GM19099 (cell line): ENCODE data around the gene USP49.
A peak's percentile ranks its signal among the peaks of the same experiment; 100 is the strongest.

Source experiments
- POLR2A ChIP-seq: IDR thresholded peaks from 3 replicates; pipeline ENCODE4 v1.6.1; 2011; ENCODE audit warnings: low read depth; ENCODE audit not compliant: insufficient read length; ENCODE audit errors: extremely low read depth

USP49 gene

DNA sequence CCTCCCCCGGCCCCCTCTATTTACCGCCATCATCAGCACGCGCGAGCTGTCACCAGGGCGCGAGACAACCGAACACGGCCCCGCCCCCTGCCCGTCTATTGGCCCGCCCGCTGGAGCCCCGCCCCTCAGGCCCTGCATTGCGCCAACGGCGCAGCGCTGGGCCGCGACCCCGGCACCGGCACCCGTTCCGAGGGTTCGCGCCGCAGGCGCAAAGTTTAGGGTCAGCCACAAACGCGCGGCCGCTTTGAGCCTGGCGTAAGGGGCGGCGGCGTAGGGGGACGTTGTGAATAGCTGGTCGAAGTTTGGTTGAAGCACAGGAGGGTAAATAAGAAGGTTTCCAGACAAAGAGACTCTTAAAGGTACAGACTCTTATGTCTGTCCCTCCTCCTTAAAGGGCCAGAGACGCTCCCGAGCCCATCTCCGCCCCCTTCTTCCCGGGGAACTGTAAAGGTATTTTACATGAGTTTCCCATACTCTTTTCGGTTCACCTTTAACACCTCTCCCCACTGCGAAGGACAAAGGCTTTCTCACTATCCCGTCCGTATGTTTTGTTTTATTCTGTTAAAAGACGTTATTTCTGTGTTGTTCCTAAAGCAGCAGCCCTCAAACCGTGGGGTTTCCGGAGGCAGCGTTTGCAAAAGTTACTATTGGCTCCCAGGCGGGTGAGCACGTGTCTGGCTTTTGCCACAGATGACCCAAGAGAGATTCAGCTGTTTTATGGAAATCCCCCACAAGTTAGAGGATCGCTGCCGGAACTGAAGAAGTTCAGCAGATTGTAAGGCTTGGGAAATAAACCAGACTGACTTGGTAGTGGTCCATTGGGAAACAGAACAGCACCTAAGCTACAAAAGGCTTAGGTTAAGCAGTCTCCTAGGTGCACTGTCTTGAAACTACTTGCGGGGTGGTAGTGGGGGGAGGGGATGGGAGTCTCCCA is at the start of gene USP49:
Gene USP49 (minus strand): TSS at position 76 of the 934 bp plus-strand sequence. CDS start 88,392 bp downstream, outside the sequence.
- TF ChIP-seq POLR2A: peak; percentile 73

DNA sequence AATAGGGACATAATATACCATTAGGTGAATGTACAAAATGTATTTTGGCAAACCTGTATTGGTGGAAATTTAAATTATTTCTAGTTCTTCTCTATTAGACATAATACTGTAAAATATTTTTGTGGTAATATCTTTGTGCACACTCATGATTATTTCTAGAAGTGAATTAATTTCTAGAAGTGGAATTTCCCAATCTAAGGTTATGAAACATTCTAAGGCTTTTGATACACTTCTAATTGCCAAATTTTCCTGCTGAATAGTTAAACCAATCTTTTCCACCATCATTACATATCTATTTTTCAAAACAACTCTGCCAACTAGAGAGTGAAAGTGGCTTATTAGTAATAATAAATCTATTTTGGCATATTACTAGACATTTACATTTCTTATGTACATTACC is 48.3 kb upstream of the USP49 start:
- no peak for TF ChIP-seq POLR2A

DNA sequence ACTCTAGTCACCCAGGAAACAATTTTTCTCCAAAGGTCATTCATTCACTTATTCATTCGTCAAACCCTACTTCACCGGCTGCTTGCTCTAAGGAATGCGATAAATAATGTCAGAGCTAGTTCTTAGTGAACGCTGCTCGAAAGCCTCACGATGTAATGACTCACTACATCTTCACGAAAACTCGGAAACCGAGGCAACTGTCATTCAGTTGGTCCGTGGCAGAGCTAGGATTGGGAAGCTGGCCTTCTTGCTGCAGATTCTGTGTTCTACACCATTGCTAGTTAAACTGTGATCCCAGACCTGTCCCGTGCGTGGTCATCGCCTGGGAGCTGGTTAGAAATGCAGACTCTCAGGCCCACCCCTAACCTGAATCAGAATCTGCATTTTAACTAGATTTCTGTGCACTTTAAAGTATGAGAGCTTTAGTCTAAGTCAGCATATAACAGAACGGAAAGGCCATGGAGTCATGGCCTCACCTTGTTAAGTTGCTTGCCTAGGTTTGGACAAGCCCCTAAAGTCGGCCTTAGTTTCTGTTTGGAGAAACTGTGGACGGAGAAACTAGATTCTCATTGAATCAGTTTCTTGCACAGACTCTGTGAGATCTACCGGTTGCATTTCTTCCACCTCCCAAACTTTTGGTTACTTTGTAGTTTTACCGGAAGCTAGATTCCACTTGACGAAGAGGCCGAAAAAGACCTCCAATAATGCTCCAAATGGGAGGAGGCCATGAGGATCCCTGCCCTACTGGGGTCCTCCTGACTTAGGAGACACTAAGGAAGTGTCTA is 47.1 kb upstream of the USP49 start:
- no peak for TF ChIP-seq POLR2A

DNA sequence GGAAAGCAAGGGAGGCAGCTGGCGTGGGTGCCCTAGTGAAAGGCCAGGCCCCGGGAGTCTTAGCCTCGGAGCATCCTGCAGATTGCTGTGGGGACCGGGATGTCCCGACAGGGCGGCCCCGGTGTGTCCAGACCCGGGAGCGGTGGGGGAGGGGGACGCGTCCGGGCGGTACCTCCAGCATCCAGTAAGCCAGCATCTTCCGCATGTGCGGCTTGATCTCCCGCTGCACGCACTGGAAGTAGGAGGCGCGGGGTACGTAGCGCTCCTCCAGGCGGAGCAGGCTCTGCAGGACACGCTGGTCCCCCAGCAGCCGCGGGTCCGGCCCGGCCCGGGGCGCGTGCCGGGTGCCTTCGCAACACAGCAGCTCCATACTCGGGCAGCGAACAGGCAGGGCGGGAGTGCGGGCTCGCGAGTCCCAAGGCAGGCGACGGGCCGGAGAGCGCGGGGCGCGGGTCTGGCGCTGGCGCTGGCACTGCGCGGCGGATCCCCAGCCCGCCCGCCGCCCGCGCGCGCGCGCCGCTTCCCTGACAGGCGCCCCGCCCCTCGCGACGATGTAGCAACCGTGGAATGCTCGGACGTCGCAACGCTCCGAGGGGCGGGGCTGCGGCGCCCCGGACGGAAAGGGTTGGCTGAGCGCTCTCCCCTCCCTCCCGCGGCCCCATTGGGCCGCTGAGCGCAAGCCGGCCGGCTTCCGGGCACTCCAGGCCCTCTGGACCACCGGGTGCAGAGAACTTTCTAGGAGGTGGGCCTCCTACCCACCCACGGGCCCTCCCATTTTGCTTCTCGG is 46.3 kb upstream of the USP49 start, which contains the start of gene CCND3:
Gene CCND3 (minus strand): TSS at position 529 of the 787 bp plus-strand sequence. CDS start 159 bp downstream, at position 370.
- peak; percentile 79 for TF ChIP-seq POLR2A

DNA sequence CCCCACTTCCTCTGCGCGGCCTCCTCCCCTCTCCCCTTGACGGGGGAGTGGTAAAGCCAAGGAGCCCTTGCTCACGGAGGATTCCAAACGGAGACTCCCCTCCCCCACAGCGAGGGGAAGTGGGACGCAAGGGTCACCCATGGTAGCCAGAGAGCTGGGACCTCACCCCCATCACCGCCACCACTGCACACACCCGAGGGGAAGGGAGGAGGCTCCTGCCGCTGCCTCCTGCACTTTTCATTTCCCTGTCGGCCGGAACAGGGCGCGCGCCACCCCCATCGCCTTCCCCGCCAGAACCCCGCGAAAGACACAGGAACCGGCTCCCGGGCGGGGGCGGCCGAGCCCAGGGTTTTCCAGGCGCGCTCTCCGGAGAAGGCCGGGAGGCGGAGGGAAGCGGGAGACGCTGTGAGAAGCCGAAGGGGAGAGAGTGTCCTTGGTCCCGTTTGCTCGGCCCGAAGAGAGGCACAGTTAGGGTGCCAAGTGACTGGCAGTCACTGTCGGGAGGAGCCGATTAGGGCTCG is 45.6 kb upstream of the USP49 start:
- no peak for TF ChIP-seq POLR2A

DNA sequence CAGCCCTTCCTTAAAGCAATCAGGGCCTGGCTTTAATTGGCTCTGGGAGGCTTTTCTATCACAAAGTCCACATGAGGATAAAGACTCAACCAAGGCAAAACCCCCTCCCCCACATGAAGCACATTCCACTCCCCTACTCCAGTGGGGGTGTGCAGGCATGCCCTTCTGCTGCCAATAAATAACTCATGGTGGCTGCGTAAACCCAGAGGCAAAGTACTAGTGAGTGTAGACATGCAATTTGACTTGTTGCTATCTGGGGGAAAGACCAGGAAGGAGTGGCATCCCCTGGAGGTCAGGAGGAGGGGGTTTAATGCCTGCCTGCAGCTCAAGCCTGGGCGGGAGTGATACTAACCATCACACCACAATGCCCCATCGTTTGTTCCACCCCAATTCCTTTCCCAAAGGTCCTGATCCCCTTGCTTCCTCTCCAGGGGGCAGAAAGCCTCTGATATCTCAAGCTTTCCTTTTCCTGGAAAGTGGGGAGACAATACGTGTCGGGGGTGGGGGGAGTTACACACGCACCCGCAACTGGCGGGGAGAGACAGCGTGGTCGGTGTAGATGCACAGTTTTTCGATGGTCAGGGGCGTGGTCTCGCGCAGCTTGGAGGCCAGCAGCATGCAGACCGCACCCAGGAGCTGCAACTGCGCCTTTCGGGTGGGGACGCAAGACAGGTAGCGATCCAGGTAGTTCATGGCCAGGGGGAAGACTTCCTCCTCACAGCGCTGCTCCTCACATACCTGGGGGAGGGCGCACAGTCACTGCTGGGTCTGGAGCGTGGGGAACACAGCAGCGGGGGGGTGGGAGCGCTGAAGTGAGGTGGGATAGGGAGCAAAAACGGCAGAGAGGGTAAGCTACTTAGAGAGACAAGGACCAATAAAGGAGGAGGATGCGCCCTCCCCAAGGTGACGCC is 44.9 kb upstream of the USP49 start:
- TF ChIP-seq POLR2A: no peak

DNA sequence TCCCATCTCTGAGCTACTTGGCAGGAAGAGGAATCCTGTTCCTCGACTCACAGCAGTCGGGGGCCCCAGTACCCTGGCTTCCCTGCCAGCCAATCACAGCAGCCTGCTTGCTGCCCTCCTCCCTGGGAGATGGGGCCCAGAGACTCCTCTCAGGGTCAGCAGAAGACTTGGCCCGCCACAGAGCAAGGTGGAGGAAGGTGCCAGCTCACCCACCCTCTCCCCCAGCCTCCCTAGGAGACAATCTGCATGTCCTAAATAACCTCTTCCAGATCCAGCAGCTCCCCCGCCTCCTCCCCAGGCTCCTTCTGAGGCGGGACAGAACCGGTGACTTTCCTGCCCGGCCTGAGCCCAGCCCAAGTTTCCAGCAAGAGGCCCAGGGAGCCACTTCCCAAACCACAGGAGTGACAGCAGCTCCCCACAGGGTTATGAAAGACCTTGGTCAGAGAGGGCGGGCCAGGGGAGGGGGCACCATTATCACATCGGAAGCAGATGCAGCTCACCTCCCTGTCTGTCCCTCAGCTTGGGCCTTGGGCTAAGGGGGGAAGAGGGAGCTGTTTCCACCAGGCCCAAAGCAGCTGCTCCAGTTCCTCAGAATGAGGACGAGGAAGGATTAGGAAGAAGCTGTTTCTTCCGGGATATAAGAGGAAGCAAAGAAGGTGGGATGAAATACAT is 44.1 kb upstream of the USP49 start:
- TF ChIP-seq POLR2A: no peak

DNA sequence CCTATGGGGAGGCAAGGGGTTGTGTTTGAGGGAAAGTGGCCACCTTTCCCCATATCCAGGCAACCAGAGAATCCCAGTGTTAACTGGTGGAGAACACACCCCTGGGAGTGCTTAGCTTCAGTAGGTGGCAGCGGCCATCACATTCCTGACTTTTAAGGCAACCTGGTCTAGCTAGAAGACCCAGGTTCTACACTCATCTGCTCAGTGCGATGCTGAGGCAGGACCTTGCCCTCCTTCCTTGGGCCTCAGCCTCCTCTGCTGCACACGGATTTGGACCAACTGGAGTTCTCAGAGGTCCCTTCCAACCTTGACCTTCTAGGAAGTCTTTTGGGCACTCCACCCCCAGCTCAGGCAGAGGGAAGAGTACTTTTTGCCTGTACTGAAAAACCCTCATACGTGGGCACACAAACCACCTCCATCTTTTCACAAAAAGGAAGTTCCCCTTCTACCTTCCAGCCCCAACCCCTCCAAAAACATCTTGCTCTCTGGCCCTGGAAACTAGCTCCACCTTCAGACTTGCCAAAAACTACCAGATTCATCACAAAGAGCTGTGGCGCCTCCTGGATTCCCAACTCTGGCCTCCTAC is 43.5 kb upstream of the USP49 start:
- TF ChIP-seq POLR2A: no peak

DNA sequence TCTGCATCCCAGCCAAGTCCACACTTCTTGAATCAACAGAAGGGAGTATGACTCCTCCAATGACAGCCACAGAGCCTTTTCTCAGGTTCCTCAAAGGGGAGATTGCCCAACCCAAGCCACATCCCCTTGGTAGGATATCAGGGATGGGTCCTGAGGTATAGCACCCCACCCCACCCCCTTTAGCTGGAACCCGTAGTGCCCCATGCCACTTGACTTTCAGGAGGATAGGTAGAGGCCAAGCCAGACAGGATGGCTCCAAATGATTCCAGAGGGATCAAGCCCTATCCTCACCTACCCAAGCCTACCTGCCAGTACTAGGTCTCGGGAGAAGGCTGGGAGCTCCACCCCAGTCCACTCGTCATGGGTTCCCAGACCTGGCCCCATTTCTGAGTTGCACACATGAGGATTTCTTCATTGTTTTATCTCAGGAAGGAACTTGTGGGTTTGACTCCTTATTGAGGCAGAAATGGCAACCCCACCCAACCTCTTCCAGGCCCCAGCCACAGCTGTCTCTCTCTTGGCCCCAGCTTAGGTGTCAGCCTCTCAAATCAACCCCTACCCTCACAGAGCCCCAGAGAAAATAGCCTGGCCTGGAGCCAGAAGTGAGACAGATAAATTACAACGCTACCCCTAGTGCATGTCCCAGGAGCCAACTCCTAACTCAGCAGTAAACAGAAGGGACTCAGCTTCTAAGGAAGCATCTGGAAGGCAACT is 42.8 kb upstream of the USP49 start:
- TF ChIP-seq POLR2A: no peak

DNA sequence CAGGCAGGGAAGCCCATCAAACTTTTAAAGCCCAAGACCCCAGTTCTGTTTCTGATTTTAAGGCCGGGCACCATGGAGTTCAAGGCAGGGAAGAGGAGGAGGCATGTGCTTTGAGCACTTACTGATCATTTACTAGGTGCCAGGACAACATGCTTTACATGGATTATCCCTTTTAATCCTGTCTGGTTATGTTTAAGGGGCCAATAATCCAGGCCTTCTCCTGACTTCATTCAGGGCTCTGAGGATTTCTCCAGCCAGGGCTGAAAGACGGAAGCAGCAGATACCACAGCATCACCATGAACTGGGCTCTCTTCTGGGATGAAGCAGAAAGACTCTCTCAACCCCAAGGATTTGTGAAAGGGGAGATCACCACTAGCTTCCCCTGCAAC is 42.3 kb upstream of the USP49 start:
- TF ChIP-seq POLR2A: no peak

DNA sequence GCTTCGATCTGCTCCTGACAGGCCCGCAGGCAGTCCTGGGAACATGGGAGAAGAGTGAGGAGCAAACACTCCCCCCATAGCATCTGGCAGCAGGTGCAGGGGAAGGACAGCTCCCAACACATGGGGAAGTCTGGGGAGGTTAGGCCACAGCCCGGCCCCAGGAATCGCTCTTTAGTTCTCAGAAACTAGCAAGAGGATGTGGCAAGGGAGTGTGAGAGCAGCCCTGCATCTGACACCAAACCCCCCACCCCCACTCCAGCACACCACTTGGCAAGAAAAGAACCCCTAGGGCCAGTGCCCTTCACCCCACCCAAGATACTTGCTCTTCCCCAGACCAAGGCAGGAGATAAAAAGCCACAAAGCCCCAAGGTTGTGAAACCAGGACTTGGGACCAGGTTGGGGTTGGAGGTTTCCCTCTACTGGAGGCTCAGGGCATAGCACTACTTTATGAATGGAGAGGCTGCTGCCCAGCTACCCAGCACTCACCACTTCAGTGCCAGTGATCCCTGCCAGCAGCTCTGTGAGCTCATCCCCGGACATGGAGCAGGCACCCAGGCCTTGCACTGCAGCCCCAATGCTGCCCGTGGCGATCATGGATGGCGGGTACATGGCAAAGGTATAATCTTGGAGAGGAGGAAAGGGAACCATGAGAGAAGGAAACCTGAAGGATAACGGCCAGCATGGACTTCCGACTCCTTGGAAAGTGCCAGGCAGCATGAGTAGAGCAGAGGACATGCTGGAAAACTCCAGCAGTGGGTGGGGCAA is 41.1 kb upstream of the USP49 start:
- TF ChIP-seq POLR2A: no peak
